Measurements from ENCODE around the gene EXTL2.

DNA sequence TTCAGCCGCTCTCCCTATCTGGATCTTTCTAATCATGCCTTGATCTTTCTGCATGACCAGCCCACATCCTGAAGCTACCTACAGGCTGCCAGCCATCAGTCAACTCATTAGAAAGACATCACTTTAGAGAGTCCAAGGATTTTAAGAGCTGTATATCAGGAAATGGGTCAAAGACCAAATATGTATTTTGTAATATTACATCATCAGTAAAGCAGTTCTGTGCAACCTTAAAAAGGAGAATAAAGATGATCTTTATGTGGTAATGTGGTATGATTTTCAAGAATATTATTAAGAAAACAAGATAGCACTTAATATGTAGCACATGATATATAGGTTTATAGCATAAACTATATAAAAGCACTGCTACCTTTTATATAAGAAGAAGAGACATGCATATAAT lies 48.9 kb upstream of the EXTL2 start:
- TF ChIP-seq, protein P1, sequence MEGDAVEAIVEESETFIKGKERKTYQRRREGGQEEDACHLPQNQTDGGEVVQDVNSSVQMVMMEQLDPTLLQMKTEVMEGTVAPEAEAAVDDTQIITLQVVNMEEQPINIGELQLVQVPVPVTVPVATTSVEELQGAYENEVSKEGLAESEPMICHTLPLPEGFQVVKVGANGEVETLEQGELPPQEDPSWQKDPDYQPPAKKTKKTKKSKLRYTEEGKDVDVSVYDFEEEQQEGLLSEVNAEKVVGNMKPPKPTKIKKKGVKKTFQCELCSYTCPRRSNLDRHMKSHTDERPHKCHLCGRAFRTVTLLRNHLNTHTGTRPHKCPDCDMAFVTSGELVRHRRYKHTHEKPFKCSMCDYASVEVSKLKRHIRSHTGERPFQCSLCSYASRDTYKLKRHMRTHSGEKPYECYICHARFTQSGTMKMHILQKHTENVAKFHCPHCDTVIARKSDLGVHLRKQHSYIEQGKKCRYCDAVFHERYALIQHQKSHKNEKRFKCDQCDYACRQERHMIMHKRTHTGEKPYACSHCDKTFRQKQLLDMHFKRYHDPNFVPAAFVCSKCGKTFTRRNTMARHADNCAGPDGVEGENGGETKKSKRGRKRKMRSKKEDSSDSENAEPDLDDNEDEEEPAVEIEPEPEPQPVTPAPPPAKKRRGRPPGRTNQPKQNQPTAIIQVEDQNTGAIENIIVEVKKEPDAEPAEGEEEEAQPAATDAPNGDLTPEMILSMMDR (IDR thresholded peaks at IDR 0.05; ENCODE audit: low read length): no peak
- TF ChIP-seq EZH2 (optimal IDR thresholded peaks at IDR 0.05; ENCODE audit: low read depth, low read length): no peak
